GM19328 (cell line): ENCODE measurements around the gene HABP4.

ENCODE experiments used
- ATAC-seq: cut with Tn5 transposase; IDR thresholded peaks from one replicate; pipeline ENCODE4 v1.9.1; 2021; ENCODE audit warnings: mild to moderate bottlenecking, moderate library complexity; ENCODE audit not compliant: unreplicated experiment

Gene HABP4

GRCh38 chr9:96435345-96435744, 14.6 kb upstream of the HABP4 start:
- no peak for ATAC-seq

- ATAC-seq, result no peak
Measured at GRCh38 chr9:96436063-96436455, 13.9 kb upstream of the HABP4 start.

DNA sequence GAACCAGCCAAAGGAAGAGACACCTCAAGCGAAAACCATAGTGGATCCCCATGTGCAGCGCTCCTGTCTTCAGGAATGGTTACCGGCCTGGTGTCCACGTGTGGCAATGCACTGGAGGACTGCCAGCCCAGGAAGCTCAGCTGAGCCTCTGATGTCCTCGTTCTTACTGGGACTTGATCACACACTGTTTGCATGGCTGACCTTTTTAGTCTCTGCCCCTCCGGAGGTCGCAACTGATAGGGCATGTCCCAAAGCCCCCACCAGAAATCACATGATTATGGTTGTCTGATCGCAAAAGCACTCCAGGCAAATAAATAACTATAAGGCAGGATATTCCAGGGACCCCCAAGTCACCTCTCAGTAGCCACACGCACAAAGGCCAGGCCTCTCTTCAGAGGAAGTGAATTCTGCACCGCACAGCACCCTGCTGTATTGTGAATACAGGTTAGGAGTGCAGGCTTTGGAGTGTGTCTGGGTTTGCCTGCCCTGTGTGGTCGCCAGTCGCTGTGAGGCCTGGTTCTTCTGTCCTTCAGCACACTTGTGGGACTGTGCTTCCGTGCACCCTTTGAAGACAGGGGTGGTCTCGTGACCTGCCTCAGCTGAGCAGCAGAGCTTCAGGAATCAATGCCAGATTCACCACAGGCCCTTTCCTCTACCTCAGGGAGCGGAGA, 13.4 kb upstream of the HABP4 start:
- no peak for ATAC-seq

DNA sequence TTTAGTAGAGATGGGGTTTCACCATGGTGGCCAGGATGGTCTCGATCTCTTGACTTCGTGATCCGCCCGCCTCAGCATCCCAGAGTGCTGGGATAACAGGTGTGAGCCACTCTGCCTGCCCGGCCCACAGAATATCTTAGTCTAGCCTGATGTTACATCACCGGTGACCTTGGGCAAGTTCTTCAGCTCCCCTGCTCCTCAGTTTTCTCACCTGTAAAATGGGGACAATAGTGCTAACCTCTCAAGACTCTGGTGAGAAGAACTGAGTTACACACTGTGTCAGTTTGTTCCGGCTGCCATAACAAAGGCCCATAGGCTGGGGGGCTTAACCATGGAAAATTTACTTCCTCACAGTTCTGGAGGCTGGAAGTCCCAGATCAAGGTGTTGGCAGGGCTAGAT, 12.5 kb upstream of the HABP4 start:
- ATAC-seq, result no peak

- ATAC-seq, result no peak
Measured at GRCh38 chr9:96440671-96441199, 9.2 kb upstream of the HABP4 start.

DNA sequence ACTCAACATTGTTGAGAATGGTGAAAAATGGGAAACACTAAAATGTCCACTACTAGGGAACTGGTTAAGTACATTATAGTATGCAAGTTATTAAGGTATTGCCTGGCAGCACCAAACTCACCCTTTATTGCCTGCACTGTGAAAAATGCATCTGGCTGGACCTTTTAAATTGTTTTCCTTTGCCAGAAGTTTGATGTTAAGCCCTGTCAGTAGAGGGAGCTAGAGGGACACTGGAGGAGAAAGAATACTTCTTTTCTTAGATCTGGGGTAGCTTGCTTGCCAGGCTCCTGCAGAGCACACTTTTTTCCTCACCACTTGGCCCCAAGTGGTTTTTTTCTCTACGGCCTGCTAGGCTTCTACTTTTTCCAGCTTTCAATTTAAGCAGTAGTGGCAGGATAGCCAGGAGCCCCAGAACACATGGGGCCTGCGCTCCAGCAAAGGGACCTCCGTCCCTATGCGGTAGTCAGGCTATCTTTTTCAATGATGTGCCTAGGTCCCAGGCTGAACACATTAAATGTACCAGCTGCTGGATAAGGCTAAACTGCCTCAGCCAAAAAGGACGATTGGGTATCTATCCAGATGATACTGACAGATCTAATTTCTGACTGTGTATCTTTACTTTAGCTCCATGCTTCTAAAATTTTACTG, 8.0 kb upstream of the HABP4 start:
- no peak for ATAC-seq

DNA sequence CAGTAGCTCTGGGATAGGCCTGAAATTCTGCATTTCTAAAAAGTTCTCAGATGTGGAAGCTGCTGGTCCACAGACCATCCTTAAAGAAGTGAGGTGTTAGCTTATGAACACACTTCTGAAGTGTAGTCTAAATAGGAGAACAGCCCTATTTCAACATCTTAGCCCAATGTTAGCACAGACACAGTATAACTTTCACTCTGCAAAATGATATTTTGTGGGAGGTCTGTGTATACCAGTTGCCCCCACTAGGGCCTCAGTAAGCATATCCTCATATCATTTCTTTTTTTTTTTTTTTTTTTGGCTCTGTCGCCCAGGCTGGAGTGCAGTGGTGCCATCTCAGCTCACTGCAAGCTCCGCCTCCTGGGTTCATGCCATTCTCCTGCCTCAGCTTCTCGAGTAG, 7.5 kb upstream of the HABP4 start:
- ATAC-seq, result no peak

- ATAC-seq, result no peak
Measured at GRCh38 chr9:96447406-96447805, 2.6 kb upstream of the HABP4 start.

DNA sequence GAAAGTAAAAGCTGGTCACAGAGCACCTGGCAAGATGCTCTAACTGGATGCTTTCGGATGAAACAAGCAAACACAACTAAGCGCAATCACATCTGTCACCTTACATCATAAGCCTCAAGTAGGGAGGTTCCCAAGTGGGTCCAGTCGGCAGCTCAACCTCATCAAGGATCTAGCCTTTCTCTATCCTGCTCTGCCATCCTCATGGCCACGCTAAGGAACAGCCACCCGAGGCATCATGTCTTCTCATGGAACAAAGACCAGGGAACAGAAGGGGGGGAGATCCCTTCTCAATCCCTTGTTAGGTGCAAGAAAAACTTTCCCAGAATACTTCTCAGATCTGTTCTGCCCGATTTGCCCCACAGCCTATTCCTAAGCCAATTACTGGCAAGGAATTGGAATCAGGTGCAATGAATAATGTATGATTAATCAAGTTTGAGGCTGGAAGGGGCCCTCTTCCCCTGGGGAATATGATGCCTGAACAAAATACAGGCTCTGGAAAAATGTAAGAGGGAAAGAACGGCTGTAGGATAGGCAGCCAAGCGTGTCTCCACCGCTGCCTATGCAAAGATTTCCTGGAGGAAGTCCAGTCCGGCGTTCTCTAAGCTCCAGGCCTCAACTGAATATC, 1.3 kb upstream of the HABP4 start:
- ATAC-seq, result no peak

- ATAC-seq, result peak; percentile 18
Measured at GRCh38 chr9:96449523-96449844, 485 bp upstream of the HABP4 start.

GRCh38 chr9:96450613-96451528, 902 bp downstream of the HABP4 start:
- ATAC-seq, result no peak

GRCh38 chr9:96453625-96454024, 3.7 kb downstream of the HABP4 start:
- no peak for ATAC-seq

DNA sequence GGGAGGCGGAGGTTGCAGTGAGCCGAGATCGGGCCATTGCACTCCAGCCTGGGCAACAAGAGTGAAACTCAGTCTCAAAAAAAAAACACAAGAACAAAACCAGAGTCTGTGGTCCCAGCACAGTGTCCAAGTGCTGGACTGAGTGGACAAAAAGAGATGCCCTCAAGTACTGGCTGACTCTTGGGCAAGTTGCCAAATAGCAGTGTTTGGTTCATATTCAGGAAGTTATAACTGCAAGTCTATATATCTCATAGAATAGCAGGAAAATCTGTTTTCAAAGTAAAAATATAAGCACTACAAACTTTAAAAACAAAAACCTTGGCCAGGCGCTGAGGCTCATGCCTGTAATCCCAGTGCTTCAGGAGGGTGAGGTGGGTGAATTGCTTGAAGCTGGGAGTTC, 7.3 kb downstream of the HABP4 start:
- no peak for ATAC-seq

DNA sequence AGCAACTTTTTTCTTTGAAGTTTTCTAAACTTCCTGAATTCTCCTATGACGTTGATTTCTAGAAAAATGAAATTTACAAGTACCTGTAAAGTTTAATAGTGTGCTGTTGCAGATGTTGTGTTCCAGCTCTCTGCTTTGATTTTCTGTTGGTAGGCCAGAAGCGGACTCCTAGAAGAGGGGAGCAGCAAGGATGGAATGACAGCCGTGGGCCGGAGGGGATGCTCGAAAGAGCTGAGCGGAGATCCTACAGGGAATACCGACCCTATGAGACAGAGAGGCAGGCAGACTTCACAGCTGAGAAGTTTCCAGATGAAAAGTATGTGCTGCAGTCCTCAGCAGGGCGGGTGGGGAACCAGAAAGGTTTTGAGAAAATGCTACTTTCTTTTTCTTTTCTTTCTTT, 8.3 kb downstream of the HABP4 start:
- ATAC-seq, result no peak

DNA sequence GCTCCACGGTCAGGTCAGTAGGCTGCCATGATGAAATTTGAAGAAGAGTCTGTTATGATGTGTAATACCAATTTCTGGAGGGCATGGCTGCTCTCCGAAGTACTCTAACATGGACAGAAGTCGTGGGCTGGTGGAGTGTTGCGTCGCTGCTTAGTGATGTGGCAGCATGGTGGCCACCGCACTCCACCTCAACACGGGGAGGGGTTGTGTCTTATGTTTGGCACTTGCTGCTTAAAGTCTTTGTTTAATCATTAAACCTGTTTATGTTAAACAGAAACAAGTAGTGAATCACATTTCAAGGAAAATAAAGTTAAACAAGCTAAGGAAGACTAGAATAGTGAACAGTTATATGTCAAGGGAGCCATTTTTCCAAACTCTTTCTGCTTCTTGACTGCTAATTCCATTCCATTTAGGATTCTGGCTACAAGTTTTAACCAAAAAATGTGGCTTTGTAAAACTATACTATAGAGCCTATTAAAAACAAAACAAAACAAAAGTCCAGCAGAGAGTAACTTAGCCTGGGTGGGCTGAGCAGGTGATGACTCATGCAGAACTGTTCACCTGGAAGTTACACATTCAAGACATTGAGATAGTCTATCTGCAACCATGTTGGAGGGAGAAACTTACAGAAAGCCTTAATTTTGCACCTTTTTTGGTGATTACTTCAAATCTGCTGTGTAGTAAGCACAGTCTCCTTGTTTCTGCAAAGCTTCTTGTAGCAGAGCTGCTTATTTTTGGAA, 9.5 kb downstream of the HABP4 start:
- ATAC-seq, result no peak

GRCh38 chr9:96460470-96460869, 10.5 kb downstream of the HABP4 start:
- ATAC-seq, result no peak

GRCh38 chr9:96460882-96461281, 10.9 kb downstream of the HABP4 start:
- ATAC-seq, result no peak

DNA sequence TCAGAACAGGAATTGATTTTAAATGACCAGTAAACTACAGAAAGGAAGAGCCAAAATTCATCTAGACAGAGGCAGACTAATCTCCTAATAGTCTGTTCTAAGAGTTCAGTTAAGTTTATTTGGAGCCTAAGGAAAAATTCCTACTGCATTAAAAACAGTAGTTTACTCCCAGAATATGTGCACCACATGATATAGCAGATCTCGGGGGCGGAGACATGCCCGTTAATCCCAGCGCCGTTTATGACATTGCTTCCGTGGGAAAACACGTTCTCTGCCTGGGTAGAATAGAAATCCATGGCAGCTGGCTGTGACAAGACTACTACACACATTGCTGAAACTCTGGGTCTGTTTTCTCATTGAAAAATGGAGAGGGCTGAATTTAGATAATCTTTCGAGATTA, 11.4 kb downstream of the HABP4 start:
- no peak for ATAC-seq

- ATAC-seq, result no peak
Measured at GRCh38 chr9:96462541-96462940, 12.6 kb downstream of the HABP4 start.

GRCh38 chr9:96464426-96464825, 14.5 kb downstream of the HABP4 start:
- ATAC-seq, result no peak

- ATAC-seq, result no peak
Measured at GRCh38 chr9:96467784-96468183, 17.8 kb downstream of the HABP4 start.
